GM19467 (cell line): ENCODE data around the gene ACSS1.

ENCODE experiments used
- ATAC-seq: cut with Tn5 transposase; IDR thresholded peaks from one replicate; pipeline ENCODE4 v1.9.1; 2021; ENCODE audit warnings: mild to moderate bottlenecking, moderate library complexity; ENCODE audit not compliant: unreplicated experiment

ACSS1 gene

DNA sequence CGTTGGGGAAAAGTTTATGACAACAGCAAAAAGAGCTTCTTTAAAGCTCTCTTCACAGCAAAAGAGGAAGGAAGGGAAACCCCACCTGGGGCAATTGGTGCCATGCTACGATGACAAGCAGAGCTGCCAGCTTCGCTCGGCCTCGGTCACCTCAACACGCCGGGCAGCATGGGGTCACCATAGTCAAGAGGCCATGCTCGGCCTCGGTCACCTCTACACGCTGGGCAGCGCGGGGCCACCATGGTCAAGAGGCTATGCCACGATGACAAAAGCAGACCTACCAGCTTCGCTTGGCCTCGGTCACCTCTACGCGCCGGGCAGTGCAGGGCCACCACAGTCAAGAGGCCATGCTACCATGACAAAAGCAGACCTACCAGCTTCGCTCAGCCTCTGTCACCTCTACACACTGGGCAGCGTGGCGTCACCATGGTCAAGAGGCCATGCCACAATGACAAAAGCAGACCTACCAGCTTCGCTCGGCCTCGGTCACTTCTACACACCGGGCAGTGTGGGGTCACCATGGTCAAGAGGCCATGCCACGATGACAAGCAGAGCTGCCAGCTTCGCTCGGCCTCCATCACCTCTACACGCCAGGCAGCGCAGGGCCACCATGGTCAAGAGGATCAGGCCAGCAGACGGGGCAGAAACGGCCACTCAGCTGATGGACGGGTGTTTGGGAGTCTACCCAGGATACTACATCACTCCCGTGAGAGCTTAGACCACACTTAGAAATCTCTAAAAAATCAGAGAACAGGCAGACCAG lies 77.5 kb downstream of the ACSS1 start:
- ATAC-seq: no peak

DNA sequence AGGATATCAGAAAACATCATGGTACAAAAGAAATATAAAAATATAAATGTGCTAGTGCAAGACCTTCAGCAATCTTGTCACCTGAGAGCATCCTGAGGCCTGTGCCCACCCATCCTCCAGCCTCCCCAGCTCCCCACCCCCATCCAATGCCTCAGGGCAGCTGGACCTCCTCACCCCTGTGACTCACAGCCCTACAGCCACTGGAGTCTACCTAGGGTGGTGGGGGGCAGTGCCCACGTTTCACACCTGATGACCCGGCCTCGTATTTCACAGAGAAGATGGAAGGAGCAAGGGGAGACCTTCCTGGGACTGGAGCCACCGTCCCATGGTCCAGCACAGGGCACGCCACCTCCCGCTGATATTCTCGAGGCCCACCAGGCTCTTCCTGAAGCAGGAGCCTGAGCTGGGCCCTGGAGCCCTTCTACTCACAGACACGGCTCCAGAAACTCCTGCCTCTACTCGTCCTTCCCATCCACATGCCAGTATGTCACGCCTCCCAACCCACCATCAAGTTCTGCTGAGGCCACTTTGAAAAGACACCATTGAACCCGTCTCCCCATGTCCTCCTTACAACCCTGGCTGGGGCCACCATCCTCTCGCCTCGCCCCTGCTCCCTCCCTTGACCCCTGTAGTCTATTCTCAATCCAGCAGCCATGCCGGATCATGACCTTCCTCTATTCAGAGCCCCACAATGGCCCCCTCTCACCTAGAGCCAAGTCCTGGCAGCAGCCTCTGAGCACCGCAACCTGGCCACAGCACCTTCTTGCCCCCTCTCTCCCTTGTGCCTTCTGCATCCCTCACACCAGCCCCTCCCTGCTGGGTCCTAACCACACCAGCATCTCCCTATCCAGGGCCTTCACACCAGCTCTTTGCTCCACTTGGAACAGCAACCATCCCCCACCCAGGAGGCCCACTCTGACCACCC lies 78.6 kb downstream of the ACSS1 start:
- ATAC-seq: no peak

DNA sequence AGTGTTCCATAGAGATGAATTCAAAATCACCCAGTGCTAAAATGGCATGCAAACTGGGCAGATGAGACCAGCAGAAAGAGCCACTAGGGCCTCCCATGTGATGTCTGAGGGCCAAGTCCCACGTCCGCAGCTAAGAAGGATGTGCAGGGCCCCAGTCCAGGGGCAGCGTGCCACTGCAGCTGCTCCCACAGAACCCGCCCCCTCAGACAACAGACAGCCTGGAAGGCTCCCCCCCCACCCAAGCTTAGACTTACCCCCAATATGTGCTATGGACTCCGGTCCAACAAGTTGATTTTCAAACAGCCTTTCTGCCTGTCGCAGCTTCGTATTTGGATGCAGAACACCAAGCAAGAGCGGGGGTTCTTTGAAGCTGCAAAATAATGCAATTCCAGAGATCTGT lies 79.4 kb downstream of the ACSS1 start:
- no peak for ATAC-seq

DNA sequence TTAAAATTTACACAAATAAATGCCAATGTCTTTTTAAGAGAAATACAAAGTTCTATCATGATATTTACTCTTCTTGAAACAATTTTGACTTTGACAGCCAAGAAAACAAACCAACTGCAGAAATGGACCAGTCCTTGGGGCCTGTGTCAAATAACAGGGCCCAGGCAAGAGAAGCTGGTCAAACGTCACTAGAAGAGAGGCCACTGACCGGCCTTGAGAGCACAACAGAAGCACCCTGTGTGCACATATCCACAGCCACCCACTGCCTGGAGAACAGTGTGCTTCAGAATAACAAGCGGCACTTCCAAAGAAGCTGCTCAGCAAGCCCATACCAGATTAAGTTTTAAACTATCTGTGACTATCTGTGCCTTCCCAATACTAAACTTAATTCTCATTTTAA lies 80.1 kb downstream of the ACSS1 start:
- no peak for ATAC-seq

DNA sequence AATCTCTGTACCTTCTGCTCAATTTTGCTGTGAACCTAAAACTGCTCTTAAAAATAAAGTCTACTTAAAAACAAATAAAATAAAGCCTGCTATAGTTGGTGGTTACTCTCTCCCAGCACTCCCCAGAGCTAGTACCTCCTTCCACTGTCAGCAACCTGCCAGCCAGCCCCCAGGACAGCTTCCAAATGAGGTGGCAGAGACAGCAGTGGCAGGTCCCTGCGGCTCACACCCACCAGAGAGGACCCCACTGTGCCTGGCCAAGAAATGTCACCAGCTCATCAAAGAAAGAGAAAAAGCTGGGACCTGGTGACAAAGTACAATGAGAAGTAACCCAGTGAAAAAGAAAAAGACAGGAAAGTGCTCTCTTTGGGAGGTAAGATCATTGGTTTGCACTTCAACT lies 80.6 kb downstream of the ACSS1 start:
- ATAC-seq: no peak

DNA sequence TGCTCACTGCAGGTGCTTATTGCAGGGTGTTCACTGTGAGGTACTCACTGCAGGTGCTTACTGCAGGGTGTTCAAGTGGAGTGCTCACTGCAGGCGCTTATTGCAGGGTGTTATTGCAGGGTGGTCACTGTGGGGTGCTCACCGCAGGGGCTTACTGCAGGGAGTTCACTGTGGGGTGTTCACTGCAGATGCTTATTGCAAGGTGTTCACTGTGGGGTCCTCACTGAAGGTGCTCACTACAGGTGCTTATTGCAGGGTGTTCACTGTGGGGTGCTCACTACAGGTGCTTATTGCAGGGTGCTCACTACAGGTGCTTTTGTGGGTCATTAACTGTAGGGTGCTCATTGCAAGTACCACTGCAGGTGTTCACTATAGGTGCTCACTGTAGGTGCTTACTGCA lies 85.6 kb downstream of the ACSS1 start:
- no peak for ATAC-seq

DNA sequence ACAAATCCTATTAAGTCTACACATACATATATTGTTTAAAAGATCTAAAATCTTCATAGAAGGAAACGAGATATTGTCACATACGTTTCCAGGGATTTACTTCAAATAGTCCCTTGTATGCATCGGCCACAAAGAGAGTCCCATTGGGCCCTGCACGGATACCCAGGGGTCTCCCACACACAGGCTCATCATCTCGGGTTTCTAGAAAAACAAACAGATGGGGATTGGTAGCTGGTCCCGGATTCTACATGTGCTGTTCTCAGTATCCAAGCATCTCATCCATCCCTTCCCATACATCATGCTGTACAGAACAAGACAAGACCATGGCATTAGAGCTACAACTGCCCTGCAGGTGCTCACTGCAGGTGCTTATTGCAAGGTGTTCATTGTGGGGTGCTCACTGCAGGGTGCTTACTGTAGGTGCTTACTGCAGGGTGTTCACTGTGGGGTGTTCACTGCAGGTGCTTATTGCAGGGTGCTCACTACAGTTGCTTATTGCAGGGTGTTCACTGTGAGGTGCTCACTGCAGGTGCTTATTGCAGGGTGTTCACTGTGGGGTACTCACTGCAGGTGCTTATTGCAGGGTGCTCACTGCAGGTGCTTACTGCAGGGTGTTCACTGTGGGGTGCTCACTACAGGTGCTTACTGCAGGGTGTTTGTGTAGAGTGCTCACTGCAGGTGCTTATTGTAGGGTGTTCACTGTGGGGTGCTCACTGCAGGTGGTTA lies 86.4 kb downstream of the ACSS1 start:
- ATAC-seq: no peak

DNA sequence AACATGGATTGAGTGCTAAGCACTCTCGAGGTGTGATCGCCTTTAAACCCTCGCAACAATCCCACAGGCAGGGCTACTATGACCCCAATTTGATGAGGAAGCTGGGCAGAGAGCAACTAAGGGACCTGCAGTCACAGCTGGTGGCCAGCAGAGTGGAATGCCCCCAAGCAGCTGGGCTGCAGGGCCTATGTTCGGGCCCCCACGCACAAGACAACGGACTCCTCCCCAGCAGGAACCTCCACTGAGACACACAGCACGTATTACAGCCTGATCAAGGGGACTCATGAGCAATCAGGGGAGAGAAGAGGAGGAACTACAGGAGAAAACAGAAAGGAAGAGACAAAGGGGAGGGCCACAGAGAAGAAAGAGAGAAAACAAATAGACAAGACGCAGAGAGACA lies 87.2 kb downstream of the ACSS1 start:
- ATAC-seq: no peak

DNA sequence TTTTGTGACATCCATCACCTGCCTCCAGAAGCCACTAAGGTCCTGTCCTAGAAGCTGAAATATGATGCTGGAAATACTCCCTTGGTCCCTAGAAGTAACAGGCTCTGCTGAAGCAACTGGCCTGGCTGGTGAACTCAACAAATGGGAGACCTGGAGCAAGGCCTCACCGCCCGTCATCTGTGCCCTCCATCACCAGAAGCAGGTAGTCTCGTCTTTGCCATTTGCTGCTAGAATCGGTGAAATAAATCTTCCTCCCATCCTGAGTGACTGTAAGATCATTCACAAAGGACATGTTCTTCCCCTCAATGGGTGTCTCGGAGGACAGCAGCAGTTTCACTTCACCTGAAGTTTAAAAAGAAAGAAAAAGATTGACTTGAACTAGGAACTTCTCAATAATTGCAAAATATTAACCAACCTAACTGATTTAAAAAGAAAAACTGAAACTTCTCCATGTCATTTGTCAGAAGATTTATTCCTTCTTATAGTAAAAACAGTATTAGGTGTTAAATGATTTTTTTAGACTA lies 87.8 kb downstream of the ACSS1 start:
- no peak for ATAC-seq

DNA sequence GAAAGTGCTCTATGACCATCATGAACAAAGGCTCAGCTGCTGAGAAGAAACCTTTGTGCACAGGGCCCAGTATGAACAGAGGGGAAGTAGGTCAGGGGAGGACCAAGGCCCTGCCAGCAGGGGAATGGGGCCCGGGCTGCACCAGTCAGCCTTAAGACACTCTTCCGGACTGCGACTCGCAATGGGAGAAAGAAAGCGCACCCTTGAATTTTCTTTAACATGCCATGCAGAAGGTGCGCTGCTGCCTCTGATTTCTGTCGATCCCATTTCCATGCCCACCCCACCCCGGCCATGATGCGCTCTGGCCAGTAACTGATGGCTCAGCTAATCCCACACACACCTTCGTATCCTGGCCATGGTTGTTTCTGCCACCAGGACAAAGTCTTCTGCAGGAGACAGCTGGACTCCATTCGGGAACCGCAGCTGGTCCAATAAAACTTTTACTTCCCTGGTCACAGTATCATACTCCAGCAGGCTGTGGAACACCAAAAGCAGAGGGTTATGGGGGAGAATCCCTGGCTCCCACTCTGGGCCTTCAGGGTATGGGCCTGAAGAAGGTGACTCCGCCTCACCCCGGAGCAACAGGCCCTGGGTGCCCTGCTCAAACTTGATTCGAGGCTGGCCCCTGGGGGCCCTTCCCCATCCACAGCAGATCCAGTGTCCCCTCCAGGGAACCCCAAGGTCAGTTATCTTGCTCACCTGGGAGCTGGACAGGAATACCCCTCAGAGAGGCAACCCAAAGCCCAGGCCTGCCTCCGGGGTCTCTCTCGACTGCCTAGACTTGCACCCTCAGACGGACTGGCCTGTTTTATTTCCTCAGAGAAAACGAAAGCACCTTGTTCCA lies 88.5 kb downstream of the ACSS1 start:
- no peak for ATAC-seq

DNA sequence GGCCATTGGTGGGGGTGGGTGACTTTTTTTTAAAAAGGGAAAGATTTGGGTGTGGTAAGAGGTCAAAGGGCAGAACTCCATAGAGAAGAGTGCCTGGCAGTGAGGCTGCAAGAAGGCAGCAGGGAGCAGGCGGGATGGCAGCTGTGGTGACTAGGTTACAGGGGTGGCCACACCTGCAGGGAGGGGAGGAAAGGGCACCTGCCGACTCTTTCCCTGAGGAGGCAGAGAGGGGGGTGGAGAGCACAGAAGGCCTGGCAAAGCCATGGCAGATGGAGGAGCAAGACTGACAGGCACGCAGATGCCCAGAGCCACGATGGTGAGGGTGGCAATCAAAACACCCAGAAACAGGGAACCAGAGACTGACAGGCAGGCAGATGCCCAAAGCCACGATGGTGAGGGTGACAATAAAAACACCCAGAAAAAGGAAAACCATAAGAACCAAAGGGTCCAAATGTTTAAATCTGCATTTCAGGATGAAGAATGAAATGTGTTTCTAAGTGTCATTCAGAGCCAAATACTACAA lies 89.6 kb downstream of the ACSS1 start:
- no peak for ATAC-seq

DNA sequence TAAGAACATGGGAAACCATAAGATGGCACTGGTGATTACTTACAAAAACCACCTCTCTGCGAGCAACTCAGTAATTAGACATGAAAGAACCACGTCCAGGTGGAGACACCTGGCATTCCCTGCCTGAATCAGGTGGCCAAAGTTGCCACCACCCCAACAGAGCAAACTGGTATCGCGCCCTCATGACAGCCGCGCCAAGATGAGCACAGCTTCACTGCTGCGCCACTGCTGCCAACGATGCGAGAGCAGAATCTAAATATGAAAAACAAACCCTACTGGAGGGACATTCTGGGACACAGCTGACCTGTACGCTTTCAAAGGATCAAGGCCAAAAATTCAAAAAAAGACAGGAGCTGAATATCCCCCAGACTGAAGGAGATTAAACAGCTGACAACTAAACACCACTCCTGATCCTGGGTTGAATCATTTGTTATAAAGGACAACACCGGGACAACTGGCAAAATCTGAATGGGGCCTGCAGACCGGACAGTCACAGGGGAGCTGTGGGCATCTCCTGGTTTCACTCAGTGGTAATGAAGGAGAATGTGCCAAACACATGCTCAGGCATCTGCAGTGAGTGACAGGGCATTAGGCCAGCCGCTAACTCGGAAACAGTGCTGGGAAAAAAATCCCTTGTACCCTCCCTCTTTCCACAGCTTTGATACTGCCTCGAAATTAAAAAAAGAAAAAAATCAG lies 91.5 kb downstream of the ACSS1 start:
- no peak for ATAC-seq

DNA sequence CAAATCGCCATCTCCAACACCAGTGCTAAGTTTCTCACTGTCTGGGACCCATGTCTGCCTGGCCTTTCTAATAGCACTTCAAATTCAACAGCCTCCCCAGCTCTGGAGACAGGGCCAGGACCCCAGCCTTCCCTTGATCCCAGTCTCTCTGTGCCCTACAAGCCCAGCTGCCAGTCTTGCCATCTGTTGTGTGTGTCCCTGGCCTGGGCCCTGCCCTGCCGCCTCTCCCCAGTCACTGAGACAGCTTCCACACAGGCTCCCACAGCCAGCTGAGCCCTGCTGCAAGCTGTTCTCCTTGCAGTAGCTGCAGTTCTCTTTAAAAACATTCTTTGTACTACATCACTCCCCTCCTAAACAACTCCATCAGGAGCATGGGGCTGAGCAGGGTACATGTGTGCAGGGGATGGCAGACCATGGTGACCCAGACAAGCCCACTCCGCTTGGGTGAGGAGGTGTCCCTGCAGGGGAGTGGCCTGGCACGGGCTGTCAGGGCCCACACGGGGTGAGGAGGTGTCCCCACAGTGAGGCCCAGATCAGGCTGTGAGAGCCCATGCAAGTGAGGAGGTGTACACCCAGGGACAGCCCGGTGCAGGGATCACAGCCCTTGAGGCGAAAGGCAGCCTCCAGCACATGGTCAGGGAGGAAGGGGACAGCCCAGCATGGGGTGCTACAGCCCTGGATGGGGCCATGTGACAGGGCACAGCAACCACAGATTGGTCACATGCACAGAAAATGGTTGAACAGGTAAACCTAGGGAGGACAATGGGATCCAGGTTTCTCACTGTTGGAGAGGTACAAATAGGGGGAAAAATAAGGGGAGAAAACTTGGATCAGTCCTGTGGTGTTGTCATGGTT lies 92.6 kb downstream of the ACSS1 start:
- no peak for ATAC-seq

DNA sequence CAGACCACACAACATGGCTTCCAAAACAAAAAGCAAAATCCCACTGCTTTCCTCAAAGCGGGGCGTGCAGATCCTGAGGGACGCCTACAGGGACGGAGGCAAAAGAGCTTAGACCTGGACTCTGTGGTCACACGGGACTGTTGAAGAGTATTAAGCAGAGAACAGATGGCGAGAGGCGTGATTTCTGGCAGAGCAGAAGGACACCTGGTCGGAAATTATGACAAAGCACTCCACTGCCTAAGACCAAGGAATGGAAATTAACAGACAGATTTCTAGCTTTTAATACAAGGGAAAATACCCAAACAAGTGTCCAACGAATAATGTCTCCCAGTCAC lies 93.5 kb downstream of the ACSS1 start:
- no peak for ATAC-seq

DNA sequence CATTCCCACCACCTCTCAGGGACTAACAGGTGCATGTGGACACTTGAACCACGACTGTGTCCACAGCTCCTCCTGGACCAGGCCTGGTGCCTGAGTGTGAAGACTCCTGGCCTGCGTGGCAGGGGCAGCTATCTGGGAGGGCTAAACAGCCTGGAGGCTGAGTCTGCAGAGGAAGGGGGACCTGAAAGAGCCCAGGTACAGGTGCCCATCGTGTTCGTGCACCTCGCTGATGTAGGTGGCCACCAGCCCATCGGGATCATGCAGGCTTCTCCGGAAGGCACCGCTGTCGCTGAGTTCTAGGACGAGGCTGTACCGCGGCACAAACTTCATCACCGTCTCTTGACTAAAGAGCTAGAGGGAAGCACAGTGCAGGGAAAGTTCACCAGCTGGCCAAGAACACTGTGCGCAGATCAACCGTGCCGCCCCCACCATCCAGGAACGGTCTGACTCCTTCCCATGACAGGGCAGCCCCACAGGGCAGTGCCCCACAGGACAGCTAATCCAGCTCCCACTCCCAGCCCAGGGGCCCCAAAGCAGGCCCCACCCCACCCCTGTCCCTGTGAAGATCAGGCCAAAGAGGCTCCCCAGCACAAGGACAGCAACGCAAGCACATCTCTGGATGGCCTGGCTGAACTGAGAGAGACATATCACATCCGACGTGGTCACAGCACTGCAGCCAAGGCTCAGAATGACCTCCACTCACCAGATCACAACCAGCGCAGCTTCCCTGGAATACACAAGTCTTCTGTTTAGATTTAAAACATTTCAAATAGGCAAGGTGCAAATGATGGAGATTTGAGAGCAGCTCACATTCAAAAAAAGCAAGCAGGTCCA lies 94.0 kb downstream of the ACSS1 start:
- no peak for ATAC-seq

DNA sequence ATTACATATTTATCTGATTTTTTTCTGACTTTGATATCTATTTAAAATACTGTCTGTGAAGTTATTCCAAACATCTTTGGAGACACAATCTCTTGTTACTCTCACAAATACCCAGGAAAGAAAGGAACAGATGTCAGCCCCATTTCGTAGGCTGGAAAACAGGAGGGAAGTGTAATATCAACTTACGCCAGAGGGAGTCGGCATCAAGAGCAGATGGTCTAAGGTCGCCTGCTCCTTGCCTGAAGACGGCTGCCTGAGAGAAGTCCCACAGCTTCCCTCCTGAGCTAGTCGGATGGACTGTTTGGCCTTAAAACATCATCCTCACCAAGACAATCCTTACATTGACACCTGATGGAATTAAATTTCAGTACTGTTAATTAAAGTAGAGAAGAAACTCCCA lies 95.4 kb downstream of the ACSS1 start:
- ATAC-seq: no peak

DNA sequence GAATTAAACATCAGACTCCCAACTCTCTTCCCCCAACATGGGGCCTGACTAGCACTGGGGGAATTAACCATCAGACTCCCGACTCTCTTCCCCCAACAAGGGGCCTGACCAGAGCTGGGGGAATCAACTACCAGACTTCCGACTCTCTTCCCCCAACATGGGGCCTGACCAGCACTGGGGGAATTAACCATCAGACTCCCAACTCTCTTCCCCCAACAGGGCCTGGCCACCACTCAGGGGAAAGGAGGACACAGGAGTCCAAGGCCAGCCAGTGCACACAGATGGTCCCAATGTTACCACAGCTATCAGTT lies 95.8 kb downstream of the ACSS1 start:
- no peak for ATAC-seq
